Mesenchymal stem cell (in vitro differentiated cells and primary cell): ENCODE data around the gene HEYL.

Experiments used
- DNase-seq: peaks from one replicate; pipeline ENCODE4 v3.0.0-alpha.2; 2013
- H2AFZ ChIP-seq: one replicate; pipeline ENCODE4 v1.6.1; 2013; ENCODE audit warnings: low read depth, mild to moderate bottlenecking, control low read depth, inconsistent platforms, low read length, moderate library complexity
- H2AK5ac ChIP-seq: 2 replicates; pipeline ENCODE4 v1.6.1; 2013; ENCODE audit warnings: low read length, moderate library complexity, mild to moderate bottlenecking, inconsistent platforms; ENCODE audit not compliant: severe bottlenecking
- H2BK120ac ChIP-seq: one replicate; pipeline ENCODE4 v1.6.1; 2013; ENCODE audit warnings: low read depth, mild to moderate bottlenecking, inconsistent platforms, low read length, moderate library complexity
- H2BK12ac ChIP-seq, 2 experiments: one replicate each; pipeline ENCODE4 v1.6.1; 2013; ENCODE audit warnings: inconsistent platforms in 2 of 2, low read length in 2 of 2, mild to moderate bottlenecking in 2 of 2, moderate library complexity in 2 of 2, control low read depth in 1 of 2
- H2BK15ac ChIP-seq: one replicate; pipeline ENCODE4 v1.6.1; 2013; ENCODE audit warnings: mild to moderate bottlenecking, low read depth, inconsistent platforms; ENCODE audit not compliant: poor library complexity, severe bottlenecking
- H2BK5ac ChIP-seq: 2 replicates; pipeline ENCODE4 v1.6.1; 2013; ENCODE audit warnings: low read depth, mild to moderate bottlenecking, low read length, control low read depth, inconsistent platforms; ENCODE audit not compliant: poor library complexity, severe bottlenecking
- H3K14ac ChIP-seq, 2 experiments: one replicate each; pipeline ENCODE4 v1.6.1; 2013; ENCODE audit warnings: inconsistent platforms in 2 of 2, low read length in 2 of 2, control low read depth in 1 of 2, mild to moderate bottlenecking in 1 of 2, moderate library complexity in 1 of 2
- H3K18ac ChIP-seq, 2 experiments: one replicate each; pipeline ENCODE4 v1.6.1; 2013; ENCODE audit warnings: inconsistent platforms in 2 of 2, low read length in 2 of 2, control low read depth in 1 of 2, low read depth in 1 of 2, mild to moderate bottlenecking in 1 of 2
- H3K23ac ChIP-seq, 2 experiments: one replicate each; pipeline ENCODE4 v1.6.1; 2013; ENCODE audit warnings: inconsistent platforms in 2 of 2, low read length in 2 of 2, mild to moderate bottlenecking in 2 of 2, moderate library complexity in 2 of 2, control low read depth in 1 of 2
- H3K27ac ChIP-seq: 2 replicates; pipeline ENCODE4 v1.5.1; 2013; ENCODE audit warnings: mild to moderate bottlenecking, moderate library complexity, low read length, control low read depth, inconsistent platforms; ENCODE audit not compliant: poor library complexity, severe bottlenecking
- H3K27me3 ChIP-seq, 2 experiments: 2 replicates each; pipeline versions ENCODE4 v1.6.1 to v1.7.0; 2013; ENCODE audit warnings: low read length in 2 of 2, mild to moderate bottlenecking in 2 of 2, moderate library complexity in 2 of 2, control low read depth in 1 of 2, inconsistent platforms in 1 of 2; ENCODE audit not compliant: control insufficient read depth in 1 of 2, insufficient read depth in 1 of 2
- H3K36me3 ChIP-seq, 2 experiments: 2 replicates each; pipeline versions ENCODE4 v1.6.1 to v1.7.0; 2013; ENCODE audit warnings: low read length in 2 of 2, control low read depth in 1 of 2, inconsistent platforms in 1 of 2, low read depth in 1 of 2, mild to moderate bottlenecking in 1 of 2; ENCODE audit not compliant: insufficient read depth in 2 of 2, control insufficient read depth in 1 of 2
- H3K4ac ChIP-seq, 2 experiments: one replicate each; pipeline ENCODE4 v1.6.1; 2013; ENCODE audit warnings: inconsistent platforms in 2 of 2, low read length in 2 of 2, mild to moderate bottlenecking in 2 of 2, moderate library complexity in 2 of 2, control low read depth in 1 of 2, low read depth in 1 of 2
- H3K4me1 ChIP-seq: 2 replicates; pipeline ENCODE4 v1.6.1; 2013; ENCODE audit warnings: low read depth, low read length, control low read depth; ENCODE audit not compliant: control insufficient read depth, insufficient read depth
- H3K4me2 ChIP-seq: 2 replicates; pipeline ENCODE4 v1.6.1; 2013; ENCODE audit warnings: low read length, mild to moderate bottlenecking, inconsistent platforms; ENCODE audit not compliant: poor library complexity, severe bottlenecking
- H3K4me3 ChIP-seq, 2 experiments: 2 replicates each; pipeline versions ENCODE4 v1.5.1 to v1.7.0; 2013; ENCODE audit warnings: low read length in 2 of 2, mild to moderate bottlenecking in 2 of 2, control low read depth in 1 of 2, low read depth in 1 of 2; ENCODE audit not compliant: insufficient read depth in 1 of 2
- H3K79me1 ChIP-seq: replicated peaks from 2 replicates; pipeline ENCODE4 v1.6.1; 2013; ENCODE audit warnings: mild to moderate bottlenecking, control low read depth, low read length, inconsistent platforms; ENCODE audit not compliant: poor library complexity, severe bottlenecking
- H3K9ac ChIP-seq: 2 replicates; pipeline ENCODE4 v1.7.0; 2013; ENCODE audit warnings: mild to moderate bottlenecking, low read length, moderate library complexity
- H3K9me3 ChIP-seq: 2 replicates; pipeline ENCODE4 v1.7.0; 2013; ENCODE audit warnings: mild to moderate bottlenecking, low read length; ENCODE audit not compliant: control insufficient read depth
- H4K8ac ChIP-seq: one replicate; pipeline ENCODE4 v1.6.1; 2013; ENCODE audit warnings: inconsistent platforms, mild to moderate bottlenecking, low read length, moderate library complexity
- H4K91ac ChIP-seq: one replicate; pipeline ENCODE4 v1.6.1; 2013; ENCODE audit warnings: mild to moderate bottlenecking, low read length, inconsistent platforms
- WGBS: methylation state at CpG from one replicate; pipeline ENCODE4 v1.1.7; 2013; ENCODE audit warnings: mixed read lengths; 5-methylcytosine and 5-hydroxymethylcytosine counted together

The HEYL gene

DNA sequence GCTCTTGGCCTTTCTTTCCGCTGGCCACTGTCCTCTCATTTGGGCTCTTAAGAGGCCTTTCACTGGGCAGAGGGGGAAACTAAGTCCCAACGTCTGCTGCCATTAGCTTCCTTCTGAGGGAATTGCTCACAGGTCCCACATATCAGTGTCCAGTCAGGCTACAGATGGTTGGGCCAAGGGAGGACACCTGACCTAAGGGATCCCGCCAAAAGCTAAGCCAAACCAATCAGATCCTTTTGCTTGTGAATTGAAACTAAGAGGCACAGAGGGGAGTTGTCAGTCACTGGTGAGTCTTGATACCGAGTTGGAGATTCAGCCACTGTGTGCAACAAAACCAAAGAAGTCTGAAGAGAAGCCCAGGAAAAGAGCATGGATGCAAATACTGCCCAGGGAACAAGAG, 38.2 kb upstream of the HEYL start:
- H3K18ac ChIP-seq: no peak overlapping the region
- H2AFZ ChIP-seq: no peak overlapping the region
- H3K27me3 ChIP-seq: peaks cover 73% of the 10 kb centered on the region in 2 experiments
- no peaks in the 10 kb centered on the region for H3K79me1 ChIP-seq
- H3K4me1 ChIP-seq: no peaks in the 10 kb centered on the region
- H3K9ac ChIP-seq: no peak overlapping the region
- H4K91ac ChIP-seq: no peak overlapping the region
- 89% methylated on average over 4 of the region's 4 CpGs for WGBS
- no peak overlapping the region for H3K4me3 ChIP-seq
- H3K14ac ChIP-seq: peak overlapping the region in 1 of 2 experiments; percentile 79
- H4K8ac ChIP-seq: no peak overlapping the region
- DNase-seq: no peak
- no peak overlapping the region for H2BK12ac ChIP-seq
- H3K9me3 ChIP-seq: peaks cover 8% of the 10 kb centered on the region
- H2BK5ac ChIP-seq: no peak overlapping the region
- no peak overlapping the region for H2AK5ac ChIP-seq
- no peak overlapping the region for H3K4ac ChIP-seq
- no peak overlapping the region for H3K23ac ChIP-seq
- H2BK120ac ChIP-seq: no peak overlapping the region
- H3K36me3 ChIP-seq: no peaks in the 10 kb centered on the region
- no peak overlapping the region for H3K27ac ChIP-seq
- no peak overlapping the region for H2BK15ac ChIP-seq
- no peak overlapping the region for H3K4me2 ChIP-seq

DNA sequence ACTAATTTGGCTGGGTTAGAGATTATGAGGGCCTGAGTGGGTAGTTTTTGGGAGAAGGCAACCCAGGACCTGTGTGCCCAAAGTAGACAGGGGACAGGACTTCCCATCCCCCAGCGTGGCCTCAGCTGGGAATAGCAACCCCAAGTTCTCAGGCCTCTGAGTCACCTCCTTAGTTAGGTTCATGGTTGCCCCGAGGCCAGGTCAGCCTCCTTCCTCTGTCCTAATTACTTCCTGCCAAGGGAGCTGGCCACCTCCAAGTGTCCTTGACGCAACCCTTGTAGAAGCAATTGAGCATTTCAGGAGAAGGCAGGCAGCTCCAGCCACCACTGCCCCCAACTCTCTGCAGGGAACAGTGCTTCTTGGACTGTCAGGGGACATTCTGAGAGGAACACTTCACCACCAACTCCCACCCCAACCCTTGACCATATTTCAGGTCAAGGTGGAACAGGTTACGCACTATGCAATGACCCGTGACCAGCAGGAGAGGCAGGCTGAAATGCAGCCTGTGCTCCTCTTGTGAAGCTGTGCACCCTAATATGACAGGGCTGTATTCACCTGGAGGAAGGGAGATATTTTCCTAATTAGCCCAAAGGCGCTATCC, 37.6 kb upstream of the HEYL start:
- H2AFZ ChIP-seq: no peak overlapping the region
- peaks cover 73% of the 10 kb centered on the region in 2 experiments for H3K27me3 ChIP-seq
- H3K18ac ChIP-seq: peak overlapping the region; percentile 16 to 44
- H3K4me2 ChIP-seq: no peak overlapping the region
- H3K9me3 ChIP-seq: peaks cover 8% of the 10 kb centered on the region
- peak; percentile 38 for DNase-seq
- no peak overlapping the region for H3K27ac ChIP-seq
- no peak overlapping the region for H3K23ac ChIP-seq
- H3K14ac ChIP-seq: peak overlapping the region in 1 of 2 experiments; percentile 79
- no peak overlapping the region for H4K91ac ChIP-seq
- no peak overlapping the region for H2BK120ac ChIP-seq
- H3K79me1 ChIP-seq: no peaks in the 10 kb centered on the region
- H3K36me3 ChIP-seq: no peaks in the 10 kb centered on the region
- H4K8ac ChIP-seq: no peak overlapping the region
- no peak overlapping the region for H3K4ac ChIP-seq
- no peak overlapping the region for H3K9ac ChIP-seq
- 70% methylated on average over 6 of the region's 6 CpGs for WGBS
- no peak overlapping the region for H2BK5ac ChIP-seq
- H3K4me1 ChIP-seq: peaks cover 3% of the 10 kb centered on the region
- H2BK15ac ChIP-seq: no peak overlapping the region
- H2BK12ac ChIP-seq: no peak overlapping the region
- no peak overlapping the region for H2AK5ac ChIP-seq
- no peak overlapping the region for H3K4me3 ChIP-seq

DNA sequence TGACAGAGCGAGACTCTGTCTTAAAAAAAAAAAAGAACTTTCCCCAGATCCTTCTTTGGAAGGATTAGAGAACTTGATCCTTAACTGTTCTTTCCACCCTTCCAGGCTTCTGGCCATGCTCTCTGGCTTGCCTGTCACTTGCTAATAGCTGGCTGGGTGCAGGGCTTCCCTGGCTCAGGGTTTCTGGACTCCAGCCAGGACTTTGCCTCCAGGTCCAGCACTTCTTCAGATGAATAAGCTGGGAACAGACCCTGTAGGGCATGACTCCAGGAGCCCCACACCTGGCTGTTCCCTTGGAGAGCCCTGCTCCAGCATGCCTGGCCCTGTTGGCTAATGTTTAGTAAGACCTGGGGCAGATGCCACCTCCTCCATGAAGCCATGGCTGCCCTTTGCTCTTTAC, 35.8 kb upstream of the HEYL start:
- no peak overlapping the region for H3K4me3 ChIP-seq
- peaks cover 14% of the 10 kb centered on the region for H3K4me1 ChIP-seq
- no peak overlapping the region for H3K18ac ChIP-seq
- H3K4me2 ChIP-seq: no peak overlapping the region
- H4K91ac ChIP-seq: no peak overlapping the region
- no peak overlapping the region for H2BK5ac ChIP-seq
- H3K14ac ChIP-seq: no peak overlapping the region
- no peak overlapping the region for H2BK15ac ChIP-seq
- no peak overlapping the region for H2AFZ ChIP-seq
- H3K23ac ChIP-seq: no peak overlapping the region
- no peak overlapping the region for H3K9ac ChIP-seq
- H3K36me3 ChIP-seq: no peaks in the 10 kb centered on the region
- H2BK120ac ChIP-seq: no peak overlapping the region
- no peak overlapping the region for H3K27ac ChIP-seq
- WGBS: 100% methylated on average over 1 of the region's 1 CpG
- no peaks in the 10 kb centered on the region for H3K79me1 ChIP-seq
- no peak for DNase-seq
- H3K27me3 ChIP-seq: peaks cover 73 to 75% of the 10 kb centered on the region in 2 experiments
- no peak overlapping the region for H4K8ac ChIP-seq
- H2BK12ac ChIP-seq: no peak overlapping the region
- H2AK5ac ChIP-seq: no peak overlapping the region
- H3K4ac ChIP-seq: no peak overlapping the region
- peaks cover 8% of the 10 kb centered on the region for H3K9me3 ChIP-seq

DNA sequence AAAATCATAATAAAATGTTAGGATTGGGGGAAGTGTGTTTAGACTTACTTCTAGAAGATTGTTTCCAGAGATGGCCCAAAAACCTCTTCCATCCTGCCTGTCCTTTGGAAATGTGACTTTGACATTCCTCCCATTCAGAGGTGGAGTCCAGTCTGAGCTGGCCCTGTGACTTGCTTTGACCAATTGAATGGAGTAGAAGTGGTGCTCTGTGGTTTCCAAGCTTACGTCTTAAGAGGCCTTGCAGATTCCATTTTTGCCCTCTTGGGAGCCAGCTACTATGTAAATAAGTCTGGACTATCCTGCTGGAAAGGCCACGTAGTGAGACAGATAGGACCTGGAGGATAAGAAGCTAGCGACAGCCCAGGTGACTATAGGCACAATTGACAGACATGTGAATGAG, 33.8 kb upstream of the HEYL start:
- H2AK5ac ChIP-seq: no peak overlapping the region
- H3K18ac ChIP-seq: no peak overlapping the region
- no peak overlapping the region for H3K9ac ChIP-seq
- no peaks in the 10 kb centered on the region for H3K36me3 ChIP-seq
- H3K4me1 ChIP-seq: peaks cover 14% of the 10 kb centered on the region
- no peak overlapping the region for H2AFZ ChIP-seq
- H3K23ac ChIP-seq: no peak overlapping the region
- peaks cover 75 to 86% of the 10 kb centered on the region in 2 experiments for H3K27me3 ChIP-seq
- no peak overlapping the region for H3K4ac ChIP-seq
- H3K4me3 ChIP-seq: no peak overlapping the region
- H3K9me3 ChIP-seq: peaks cover 8% of the 10 kb centered on the region
- no peak overlapping the region for H2BK120ac ChIP-seq
- H3K27ac ChIP-seq: no peak overlapping the region
- H3K4me2 ChIP-seq: no peak overlapping the region
- H2BK12ac ChIP-seq: no peak overlapping the region
- DNase-seq: peak; percentile 81
- H4K8ac ChIP-seq: no peak overlapping the region
- no peak overlapping the region for H2BK15ac ChIP-seq
- H4K91ac ChIP-seq: no peak overlapping the region
- H3K79me1 ChIP-seq: no peaks in the 10 kb centered on the region
- H3K14ac ChIP-seq: no peak overlapping the region
- 57% methylated on average over 3 of the region's 3 CpGs for WGBS
- H2BK5ac ChIP-seq: no peak overlapping the region
